T-helper 2 cell treated with Interferon-gamma antibody and Interleukin-4, amounts not matched to agents 5 μg/mL and 100 μg/mL, for 36 hours (primary cell): ENCODE data around the gene NKD2.

Experiments used
- DNase-seq: peaks from one replicate; pipeline ENCODE4 v3.0.0; 2021; ENCODE audit warnings: low spot score
- H3K27ac Mint-ChIP-seq: one replicate; pipeline ENCODE4 v1.8.0; 2021; ENCODE audit warnings: mild to moderate bottlenecking, mixed read lengths
- H3K27me3 Mint-ChIP-seq: one replicate; pipeline ENCODE4 v1.8.0; 2021; ENCODE audit warnings: low read depth, mixed read lengths
- H3K36me3 Mint-ChIP-seq: one replicate; pipeline ENCODE4 v1.8.0; 2021; ENCODE audit warnings: low read depth, mixed read lengths
- H3K4me1 Mint-ChIP-seq: one replicate; pipeline ENCODE4 v1.8.0; 2021; ENCODE audit warnings: low read depth, mixed read lengths
- H3K4me3 Mint-ChIP-seq: one replicate; pipeline ENCODE4 v1.8.0; 2022; ENCODE audit warnings: mild to moderate bottlenecking, moderate library complexity, mixed read lengths
- H3K9me3 Mint-ChIP-seq: one replicate; pipeline ENCODE4 v1.8.0; 2021; ENCODE audit warnings: mixed read lengths

Gene NKD2

DNA sequence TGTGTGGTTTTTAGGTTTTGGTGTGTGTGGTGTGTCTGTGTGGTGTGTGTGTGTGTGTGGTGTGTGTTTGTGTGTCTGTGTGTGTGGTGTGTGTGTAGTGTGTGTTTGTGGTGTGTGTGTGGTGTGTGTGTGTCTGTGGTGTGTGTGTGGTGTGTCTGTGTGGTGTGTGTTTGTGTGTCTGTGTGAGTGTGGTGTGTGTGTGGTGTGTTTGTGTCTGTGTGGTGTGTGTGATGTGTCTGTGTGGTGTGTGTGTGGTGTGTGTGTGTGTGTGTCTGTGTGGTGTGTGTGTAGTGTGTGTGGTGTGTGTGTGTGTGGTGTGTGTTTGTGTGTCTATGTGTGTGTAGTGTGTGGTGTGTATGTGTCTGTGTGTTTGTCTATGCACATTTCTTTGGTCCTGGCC is 25.0 kb upstream of the NKD2 start:
- peaks cover 41% of the 10 kb centered on the region for H3K4me1 Mint-ChIP-seq
- peak overlapping the region; percentile 26 for H3K27ac Mint-ChIP-seq
- peaks cover 19% of the 10 kb centered on the region for H3K27me3 Mint-ChIP-seq
- no peak for DNase-seq
- H3K36me3 Mint-ChIP-seq: peaks cover 47% of the 10 kb centered on the region
- peaks cover 22% of the 10 kb centered on the region for H3K9me3 Mint-ChIP-seq
- peak overlapping the region; percentile 33 for H3K4me3 Mint-ChIP-seq

DNA sequence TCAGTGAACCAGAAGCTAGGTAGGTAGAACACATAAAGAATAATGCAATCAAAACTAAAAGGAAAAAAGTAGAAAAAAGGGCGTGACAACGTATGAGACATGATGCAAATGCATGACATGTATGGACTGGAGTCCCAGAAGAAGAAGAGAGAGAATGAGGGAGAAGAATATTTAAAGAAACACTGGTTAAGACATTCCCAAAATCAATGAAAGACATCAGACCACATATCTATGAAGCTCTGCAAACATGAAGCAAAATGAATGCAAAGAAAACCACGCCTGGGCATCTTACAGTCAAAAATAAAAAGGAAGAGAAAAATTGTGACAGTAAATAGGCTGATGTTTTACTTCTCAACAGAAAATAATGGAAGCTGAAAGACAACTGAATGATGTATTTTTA is 23.8 kb upstream of the NKD2 start:
- H3K27ac Mint-ChIP-seq: peak overlapping the region; percentile 0

GRCh38 chr5:987761-988160 is 20.8 kb upstream of the NKD2 start:
- H3K4me3 Mint-ChIP-seq: no peak overlapping the region
- H3K27ac Mint-ChIP-seq: no peak overlapping the region
- H3K27me3 Mint-ChIP-seq: peaks cover 30% of the 10 kb centered on the region
- H3K4me1 Mint-ChIP-seq: peaks cover 23% of the 10 kb centered on the region
- H3K9me3 Mint-ChIP-seq: peaks cover 22% of the 10 kb centered on the region
- DNase-seq: no peak
- peaks cover 61% of the 10 kb centered on the region for H3K36me3 Mint-ChIP-seq

More for the DNA sequence above, 23.8 kb upstream of the NKD2 start:
- H3K27me3 Mint-ChIP-seq: peaks cover 21% of the 10 kb centered on the region
- H3K4me1 Mint-ChIP-seq: peaks cover 29% of the 10 kb centered on the region
- H3K4me3 Mint-ChIP-seq: no peak overlapping the region
- H3K9me3 Mint-ChIP-seq: peaks cover 22% of the 10 kb centered on the region
- H3K36me3 Mint-ChIP-seq: peaks cover 52% of the 10 kb centered on the region
- no peak for DNase-seq

DNA sequence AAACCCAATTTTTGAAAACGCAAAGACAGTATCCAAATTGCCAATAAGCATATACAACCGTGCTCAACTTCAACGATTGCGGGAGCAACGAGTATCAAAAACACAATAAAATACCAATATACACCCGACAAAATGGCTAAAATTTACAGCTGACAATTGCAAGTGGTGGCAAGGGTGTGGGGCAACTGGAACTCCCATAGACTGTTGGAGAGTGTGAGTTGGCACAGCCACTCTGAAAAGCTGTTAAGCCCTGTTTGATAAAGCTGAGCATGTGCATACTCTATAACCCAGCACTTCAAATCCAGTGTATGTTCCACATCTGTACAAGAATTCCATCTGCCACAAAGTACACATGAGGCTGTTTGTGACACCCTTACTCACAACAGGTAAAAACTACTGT is 20.3 kb upstream of the NKD2 start:
- no peak overlapping the region for H3K27ac Mint-ChIP-seq
- no peak overlapping the region for H3K4me3 Mint-ChIP-seq
- H3K4me1 Mint-ChIP-seq: peaks cover 23% of the 10 kb centered on the region
- DNase-seq: no peak
- peaks cover 30% of the 10 kb centered on the region for H3K27me3 Mint-ChIP-seq
- H3K36me3 Mint-ChIP-seq: peaks cover 61% of the 10 kb centered on the region
- peaks cover 22% of the 10 kb centered on the region for H3K9me3 Mint-ChIP-seq

DNA sequence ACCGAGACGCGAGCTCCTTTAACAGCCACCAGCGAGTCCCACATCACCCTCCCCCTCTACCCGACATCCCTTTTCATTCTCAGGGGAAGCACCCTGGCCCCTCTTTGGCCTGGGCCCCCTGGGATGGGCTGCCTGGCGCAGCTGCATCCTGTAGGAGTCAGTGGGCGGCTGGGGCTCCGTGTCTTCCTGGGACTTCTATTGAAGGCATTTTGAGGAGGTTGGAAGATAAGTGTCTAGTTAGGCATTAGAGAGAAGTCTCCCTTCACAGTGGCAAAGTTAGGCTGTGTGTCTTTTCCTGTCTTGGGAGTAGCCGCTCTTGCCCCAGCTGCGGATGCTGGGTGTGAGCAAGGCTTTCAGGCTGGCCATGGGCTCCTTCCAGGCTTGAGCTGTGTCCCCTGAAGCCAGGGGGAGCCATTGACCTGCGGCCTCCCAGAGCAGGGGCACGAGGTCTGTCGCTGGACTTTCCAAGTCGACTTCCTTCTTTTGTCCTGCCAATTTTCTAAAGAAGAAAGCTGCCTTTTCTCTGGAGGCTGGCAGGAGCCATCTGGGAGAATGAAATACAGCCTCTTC is 18.6 kb upstream of the NKD2 start:
- Mint-ChIP-seq H3K9me3 (peaks cover 13% of the 10 kb centered on the region), H3K27ac (no peak overlapping the region), H3K27me3 (peaks cover 20% of the 10 kb centered on the region), H3K4me1 (peaks cover 18% of the 10 kb centered on the region), H3K36me3 (peaks cover 45% of the 10 kb centered on the region), H3K4me3 (no peak overlapping the region)
- no peak for DNase-seq

DNA sequence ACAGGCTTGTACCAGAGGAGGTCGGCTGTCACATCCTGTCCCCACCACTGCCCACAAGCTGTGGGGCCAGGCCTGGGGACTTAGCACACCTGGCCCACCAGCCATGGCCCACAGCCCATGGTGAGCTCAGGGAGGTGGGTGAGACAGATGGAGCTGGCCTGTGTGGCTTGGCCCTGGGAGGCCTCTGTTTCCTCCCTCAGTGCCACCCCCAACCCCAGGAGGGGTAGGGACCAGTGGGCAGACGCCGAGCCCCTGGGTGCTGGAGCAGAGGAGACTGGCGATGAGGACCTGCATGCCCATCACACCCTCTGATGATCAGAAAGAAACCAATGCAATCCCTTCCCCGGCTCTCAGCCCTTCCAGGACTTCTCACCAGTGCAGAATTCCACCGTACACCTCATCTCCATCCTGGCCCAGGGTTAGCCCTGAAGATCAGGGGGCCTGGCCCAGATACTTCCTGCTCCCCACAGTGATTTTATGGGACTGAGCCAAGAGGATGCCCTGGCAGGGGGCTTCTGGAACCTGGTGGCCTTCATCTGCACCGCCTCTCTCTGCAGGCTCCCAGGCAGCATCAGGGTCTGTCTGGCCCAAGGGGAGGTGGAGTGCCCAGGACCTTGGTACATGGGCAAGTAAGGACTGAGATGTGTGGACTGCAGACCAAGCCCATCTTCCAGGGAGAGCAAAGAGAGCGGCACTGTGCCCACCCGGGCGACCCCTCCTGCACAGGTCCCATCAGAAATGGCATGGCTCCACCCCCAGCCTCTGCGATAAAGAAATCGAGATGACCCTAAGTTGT is 16.9 kb upstream of the NKD2 start:
- DNase-seq: no peak
- peaks cover 13% of the 10 kb centered on the region for H3K9me3 Mint-ChIP-seq
- H3K4me3 Mint-ChIP-seq: no peak overlapping the region
- H3K36me3 Mint-ChIP-seq: peaks cover 35% of the 10 kb centered on the region
- peaks cover 17% of the 10 kb centered on the region for H3K27me3 Mint-ChIP-seq
- H3K4me1 Mint-ChIP-seq: peaks cover 29% of the 10 kb centered on the region
- H3K27ac Mint-ChIP-seq: no peak overlapping the region

- peaks cover 9% of the 10 kb centered on the region for H3K27me3 Mint-ChIP-seq
Observed at GRCh38 chr5:994272-994607, 14.4 kb upstream of the NKD2 start.

GRCh38 chr5:994821-995220 is 13.8 kb upstream of the NKD2 start:
- Mint-ChIP-seq H3K27ac (no peak overlapping the region), H3K9me3 (no peaks in the 10 kb centered on the region), H3K27me3 (peaks cover 8% of the 10 kb centered on the region), H3K4me3 (no peak overlapping the region), H3K36me3 (peaks cover 11% of the 10 kb centered on the region), H3K4me1 (peaks cover 38% of the 10 kb centered on the region)
- no peak for DNase-seq

More at GRCh38 chr5:994272-994607, 14.4 kb upstream of the NKD2 start:
- H3K4me1 Mint-ChIP-seq: peaks cover 38% of the 10 kb centered on the region
- H3K4me3 Mint-ChIP-seq: no peak overlapping the region
- H3K9me3 Mint-ChIP-seq: no peaks in the 10 kb centered on the region
- no peak overlapping the region for H3K27ac Mint-ChIP-seq
- no peak for DNase-seq
- H3K36me3 Mint-ChIP-seq: peaks cover 14% of the 10 kb centered on the region

DNA sequence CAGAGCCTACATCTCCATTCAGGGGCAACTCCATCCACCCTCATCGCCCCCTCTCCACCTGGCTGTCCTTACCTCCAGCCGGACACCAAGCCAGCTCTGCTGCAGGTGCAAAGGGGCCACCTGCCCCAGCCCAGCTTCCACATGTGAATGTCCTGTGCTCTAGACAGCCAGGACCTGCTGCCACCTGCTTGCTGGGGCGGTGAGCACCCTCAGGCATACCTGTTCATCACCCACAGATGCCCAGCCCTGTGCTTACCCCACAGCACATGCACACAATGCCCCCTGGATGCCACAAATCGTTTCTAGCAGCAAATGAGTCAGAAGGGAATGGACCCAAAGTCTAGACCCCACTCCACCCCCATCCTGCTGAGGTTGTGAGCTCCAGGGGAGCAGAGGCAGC is 13.3 kb upstream of the NKD2 start:
- Mint-ChIP-seq H3K4me3 (peak overlapping the region; percentile 90), H3K9me3 (no peaks in the 10 kb centered on the region), H3K4me1 (peaks cover 38% of the 10 kb centered on the region), H3K27me3 (peaks cover 4% of the 10 kb centered on the region), H3K27ac (no peak overlapping the region), H3K36me3 (peaks cover 6% of the 10 kb centered on the region)
- no peak for DNase-seq

DNA sequence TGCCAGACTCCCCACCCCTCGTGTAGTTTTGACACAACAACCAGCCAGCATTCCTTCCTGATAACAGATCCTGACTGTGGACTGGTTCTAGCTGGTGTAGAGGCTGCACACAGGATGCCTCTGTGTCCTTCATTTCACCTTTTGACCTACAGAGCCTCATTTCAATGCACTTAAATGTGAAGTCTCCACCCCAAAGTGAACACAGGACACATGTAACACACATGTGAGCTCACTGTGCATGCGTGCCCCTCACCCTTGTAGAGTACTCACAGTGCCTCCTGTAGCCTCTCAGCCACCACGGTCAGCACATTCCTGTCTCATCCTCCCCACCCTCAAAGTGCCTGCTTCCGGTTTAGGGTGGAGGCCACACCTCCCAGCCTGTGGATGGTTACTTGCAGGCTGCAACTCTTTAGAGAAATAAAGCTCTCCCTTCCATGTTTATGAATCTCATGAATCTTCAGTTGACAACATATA is 11.6 kb upstream of the NKD2 start:
- no peaks in the 10 kb centered on the region for H3K9me3 Mint-ChIP-seq
- peaks cover 1% of the 10 kb centered on the region for H3K27me3 Mint-ChIP-seq
- peak; percentile 62 for DNase-seq
- peak overlapping the region; percentile 78 for H3K27ac Mint-ChIP-seq
- H3K4me3 Mint-ChIP-seq: peak overlapping the region; percentile 90
- H3K36me3 Mint-ChIP-seq: peaks cover 3% of the 10 kb centered on the region
- H3K4me1 Mint-ChIP-seq: peaks cover 35% of the 10 kb centered on the region

DNA sequence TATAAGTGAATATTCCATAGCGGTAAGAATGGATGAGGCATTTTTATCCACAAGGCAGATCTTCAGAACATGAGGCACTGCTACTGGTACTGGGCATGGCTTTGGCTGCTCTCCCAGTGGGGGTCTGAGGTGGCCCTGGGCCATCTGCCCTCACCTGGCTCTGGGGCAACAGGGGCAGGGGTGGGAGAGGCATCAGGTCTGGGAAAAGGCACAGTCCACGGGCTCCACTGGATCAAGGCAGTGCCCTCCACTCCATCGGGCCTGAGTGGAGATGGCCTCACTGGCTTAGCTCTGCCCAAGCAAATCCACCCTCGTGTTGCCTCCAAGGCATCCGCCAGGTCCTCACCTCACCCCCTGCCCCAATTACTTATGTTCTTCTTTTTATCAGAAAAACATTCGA is 10.9 kb upstream of the NKD2 start:
- DNase-seq: no peak
- Mint-ChIP-seq H3K27ac (no peak overlapping the region), H3K4me1 (peaks cover 38% of the 10 kb centered on the region), H3K36me3 (no peaks in the 10 kb centered on the region), H3K27me3 (peaks cover 3% of the 10 kb centered on the region), H3K9me3 (no peaks in the 10 kb centered on the region), H3K4me3 (peak overlapping the region; percentile 90)

DNA sequence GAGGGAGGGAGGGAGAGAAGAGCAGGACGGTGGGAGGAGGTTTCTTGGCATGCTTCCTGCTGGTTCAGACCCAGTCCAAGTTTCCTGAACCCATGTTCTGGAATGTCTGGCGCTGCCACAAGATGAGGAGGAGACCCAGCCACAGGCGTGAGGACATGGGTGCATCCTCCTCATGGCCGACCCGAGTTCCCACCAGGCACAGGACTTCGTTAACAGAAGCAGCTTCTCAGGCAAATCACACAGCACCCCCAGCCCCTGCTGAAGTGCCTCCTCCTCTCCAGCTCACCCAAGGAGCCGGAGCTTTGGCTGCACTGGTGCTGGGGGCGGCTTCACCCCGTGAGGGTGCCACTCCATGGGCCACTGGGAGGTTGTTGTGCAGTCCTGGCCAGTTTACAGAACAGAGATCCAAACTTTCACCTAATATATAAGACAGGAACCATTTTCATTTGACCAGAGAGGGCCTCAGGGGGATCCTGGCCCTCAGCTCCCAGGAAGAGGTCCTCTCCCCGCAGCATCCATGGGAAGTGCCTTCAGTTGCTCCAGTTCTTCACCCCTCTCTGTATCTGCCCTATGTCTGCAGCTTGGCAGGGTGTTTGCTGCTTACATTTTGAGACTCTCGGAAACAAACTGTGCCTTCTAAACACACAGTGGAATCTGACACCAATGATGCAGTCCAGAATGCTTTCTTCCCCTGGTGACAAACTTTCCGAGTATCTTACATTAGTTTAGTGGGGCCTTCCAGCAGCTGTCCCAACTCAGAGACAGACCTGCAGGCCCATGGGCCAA is 10.2 kb upstream of the NKD2 start:
- Mint-ChIP-seq H3K4me3 (no peak overlapping the region), H3K4me1 (peaks cover 45% of the 10 kb centered on the region), H3K36me3 (no peaks in the 10 kb centered on the region), H3K27ac (no peak overlapping the region), H3K27me3 (peaks cover 7% of the 10 kb centered on the region), H3K9me3 (no peaks in the 10 kb centered on the region)
- no peak for DNase-seq

GRCh38 chr5:999032-999501 is 9.5 kb upstream of the NKD2 start:
- Mint-ChIP-seq H3K27ac (no peak overlapping the region), H3K9me3 (no peaks in the 10 kb centered on the region), H3K36me3 (no peaks in the 10 kb centered on the region), H3K4me1 (peaks cover 42% of the 10 kb centered on the region), H3K27me3 (peaks cover 10% of the 10 kb centered on the region), H3K4me3 (no peak overlapping the region)
- no peak for DNase-seq

- Mint-ChIP-seq H3K4me3 (no peak overlapping the region), H3K9me3 (no peaks in the 10 kb centered on the region), H3K36me3 (no peaks in the 10 kb centered on the region), H3K4me1 (peaks cover 39% of the 10 kb centered on the region), H3K27me3 (peaks cover 10% of the 10 kb centered on the region), H3K27ac (no peak overlapping the region)
- no peak for DNase-seq
Observed at GRCh38 chr5:999724-1000123, 8.9 kb upstream of the NKD2 start.
